Measurements from ENCODE around the gene PTH1R. TPM values are rescaled to one million over a fixed set of nuclear protein-coding genes. Genes with fewer than 3 reads are reported as not detected.

PTH1R gene
- total RNA-seq, 6 donors from 2014 or later: 2.6 to 48.2 (median 16.2) TPM

- H3K36me3 ChIP-seq: no peaks in the 10 kb centered on the region
- H3K27me3 ChIP-seq: no peaks in the 10 kb centered on the region
- H3K9me3 ChIP-seq: no peaks in the 10 kb centered on the region
- H3K4me3 ChIP-seq: no peak overlapping the region
- TF ChIP-seq CTCF (IDR thresholded peaks at IDR 0.05): no peak
- no peak for TF ChIP-seq POLR2A (IDR thresholded peaks at IDR 0.05)
- TF ChIP-seq EP300 (IDR thresholded peaks at IDR 0.05): no peak
- DNase-seq: no peak
- peak overlapping the region in 1 of 4 donors; percentile 48 for H3K27ac ChIP-seq
- 80 to 93% methylated on average over 2 of the region's 2 CpGs for WGBS, 2 donors
- H3K4me1 ChIP-seq: peaks cover 84 to 89% (median 88%) of the 10 kb centered on the region in 4 donors
- ATAC-seq (ENCODE audit: low FRiP score in 2 of 2): no peak
These were observed 75.3 kb downstream of the PTH1R start for GRCh38 chr3:46952813-46953212.

Small RNAs within 50 kb of the gene (small RNA-seq; reads per million reads assigned to genes)
- 0 reads per million in 4 donors for gene AC109583.2

Other genes with a start within 250 kb of the PTH1R start
- gene ALS2CL, start 184.0 kb upstream of the PTH1R start, total RNA-seq: 100 to 1,000 TPM in 2 of 6 donors, 10 to 100 TPM in 4; 54.2 to 299 (median 66.9) TPM
- 1 to 10 TPM in 3 of 6 donors, under 1 TPM in 2, not detected in 1; 0.49 to 2.1 (median 1.2) TPM for gene TMIE, start 176.3 kb upstream of the PTH1R start, total RNA-seq
- 1 to 10 TPM in 1 of 6 donors, under 1 TPM in 5; 0.10 to 4.2 (median 0.40) TPM for gene PRSS50, start 159.9 kb upstream of the PTH1R start, total RNA-seq
- gene MYL3, start 14.3 kb upstream of the PTH1R start, total RNA-seq: 1 to 10 TPM; 1.2 to 6.3 (median 2.6) TPM
- gene CCDC12, start 99.0 kb downstream of the PTH1R start, total RNA-seq: 10 to 100 TPM; 42.3 to 93.2 (median 69.8) TPM
- gene NBEAL2, start 101.9 kb downstream of the PTH1R start, total RNA-seq: 100 to 1,000 TPM in 5 of 6 donors, 10 to 100 TPM in 1; 94.7 to 436 (median 163) TPM

Measured in upper lobe of left lung (tissue), 6 donors.